Peyer's patch (tissue), 4 donors: ENCODE data around the gene PODN.

Experiments used
- CTCF ChIP-seq, 6 experiments: fragments of 450-650 bp in 4 of 6; fragments of 200-600 bp in 2 of 6; sonication (generic) in 1 of 6; IDR thresholded peaks; one replicate each; pipeline ENCODE4 v1.5.1; 2017 to 2019; ENCODE audit warnings: antibody characterized with exemption in 6 of 6, mild to moderate bottlenecking in 3 of 6, moderate library complexity in 1 of 6
- POLR2A ChIP-seq, 2 donors: fragments of 450-650 bp; IDR thresholded peaks; one replicate each; pipeline ENCODE4 v1.5.1; 2017; ENCODE audit warnings: antibody characterized with exemption in 2 of 2, mild to moderate bottlenecking in 2 of 2, moderate library complexity in 2 of 2

DNA sequence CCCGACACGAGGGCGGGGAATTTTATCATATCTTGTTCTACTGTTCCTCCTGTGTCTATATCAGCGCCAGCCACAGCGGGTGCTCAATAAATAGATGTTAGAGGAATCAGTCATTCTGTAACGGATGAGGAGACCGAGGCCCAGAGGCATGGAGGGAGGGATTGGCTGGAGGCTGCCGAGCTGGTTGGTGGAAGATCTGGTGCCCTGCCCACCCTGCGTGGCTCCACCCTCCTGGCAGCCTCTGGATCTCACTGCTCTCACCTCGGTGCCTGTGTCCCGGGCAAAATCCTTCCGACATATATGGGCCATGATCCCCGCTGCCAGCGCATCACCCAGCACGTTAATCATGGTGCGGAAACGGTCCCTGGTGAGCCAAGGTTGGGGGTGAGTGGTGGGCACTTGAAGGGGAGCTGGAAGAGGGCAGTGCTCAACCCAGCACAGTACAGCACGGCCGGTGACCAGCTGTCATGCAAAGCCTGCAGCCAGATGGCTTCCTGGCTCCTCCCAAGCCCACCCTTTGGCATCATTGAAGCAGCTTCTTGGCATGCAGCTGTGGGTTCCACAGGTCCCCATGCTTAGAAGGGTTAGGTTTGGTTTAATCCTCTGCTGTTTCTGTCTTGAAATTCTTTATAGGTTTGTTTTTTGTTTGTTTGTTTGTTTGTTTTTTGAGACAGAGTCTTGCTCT, 26.7 kb downstream of the PODN start:
- TF ChIP-seq CTCF (IDR thresholded peaks at IDR 0.05) (no peak), POLR2A (IDR thresholded peaks at IDR 0.05) (no peak)
